ENCODE results near the gene RECK. TPM values are rescaled to one million over a fixed set of nuclear protein-coding genes. Genes with fewer than 3 reads are reported as not detected.

Gene RECK
- total RNA-seq, 1 experiment from 2014 or later, result 10.3 TPM

DNA sequence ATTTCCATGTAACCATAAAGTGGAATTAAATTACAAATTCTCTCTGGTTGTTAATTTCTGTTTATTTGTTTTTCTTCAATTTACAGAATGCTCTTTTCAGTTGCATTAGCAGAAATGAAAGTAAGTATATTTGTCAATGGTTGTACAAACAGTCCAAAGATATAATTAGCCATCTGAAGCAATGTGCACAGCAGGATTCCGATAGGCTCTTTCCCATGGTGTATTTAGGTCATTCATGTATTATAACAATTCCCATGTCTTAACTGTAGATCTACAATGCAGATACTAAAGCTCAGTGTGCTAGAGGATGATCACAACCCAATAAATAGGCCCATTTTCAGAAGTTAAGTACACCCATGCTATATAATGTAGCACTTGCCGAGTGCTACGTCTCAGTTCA lies 43.8 kb downstream of the RECK start:
- Histone ChIP-seq H4K8ac (replicated peaks; ENCODE audit: insufficient read length, low read depth, low read length) (no peak overlapping the region), H3K18ac (ENCODE audit: insufficient read length, low read depth, low read length) (no peak overlapping the region), H2BK12ac (ENCODE audit: insufficient read length, low read depth, low read length) (no peak overlapping the region), H2BK15ac (ENCODE audit: low read depth, low read length) (no peak overlapping the region), H3K79me1 (ENCODE audit: insufficient read depth, low read depth, low read length, poor library complexity, severe bottlenecking) (no peaks in the 10 kb centered on the region), H3K4me1 (ENCODE audit: insufficient read depth, low read length) (no peaks in the 10 kb centered on the region), H2AK5ac (ENCODE audit: insufficient read length, low read length) (no peak overlapping the region), H3K9ac (ENCODE audit: extremely low read depth, insufficient read length, low read length) (no peak overlapping the region), H3K14ac (ENCODE audit: insufficient read depth, low read length) (no peak overlapping the region), H2BK5ac (ENCODE audit: insufficient read length, low read length) (no peak overlapping the region), H3K23ac (ENCODE audit: insufficient read length, low read depth, low read length) (no peak overlapping the region), H2BK20ac (ENCODE audit: low read depth, low read length, poor library complexity, severe bottlenecking) (no peak overlapping the region), H3K56ac (ENCODE audit: insufficient read length, low read depth, low read length) (no peak overlapping the region), H3K4ac (ENCODE audit: low read depth, low read length) (no peak overlapping the region), H3K79me2 (ENCODE audit: insufficient read depth, low read length) (no peaks in the 10 kb centered on the region), H3K9me3 (ENCODE audit: control insufficient read depth, low read depth, low read length) (no peaks in the 10 kb centered on the region), H3T11ph (ENCODE audit: low read length) (no peak overlapping the region), H3K27me3 (ENCODE audit: insufficient read depth, low read length) (no peaks in the 10 kb centered on the region), H4K20me1 (ENCODE audit: control insufficient read depth, insufficient read depth, insufficient read length) (no peaks in the 10 kb centered on the region), H4K91ac (ENCODE audit: insufficient read length, low read depth, low read length) (no peak overlapping the region), H4K5ac (ENCODE audit: insufficient read length, low read depth, low read length) (no peak overlapping the region), H2BK120ac (ENCODE audit: low read depth, low read length, poor library complexity, severe bottlenecking) (no peak overlapping the region), H2AFZ (ENCODE audit: low read length) (no peak overlapping the region), H3K23me2 (ENCODE audit: insufficient read length, low read depth, low read length, poor library complexity, severe bottlenecking) (no peaks in the 10 kb centered on the region), H3K27ac (ENCODE audit: insufficient read length, low read depth, low read length) (no peak overlapping the region), H3K4me2 (ENCODE audit: insufficient read depth, insufficient read length, low read length) (no peak overlapping the region)
- Mint-ChIP-seq H3K27ac (no peak overlapping the region), H3K36me3 (ENCODE audit: insufficient read depth in 1 of 3, low read depth in 3 of 3) (peaks cover 3 to 9% (median 5%) of the 10 kb centered on the region in 3 experiments; a peak in 4 of 7 replicates), H3K9me3 (no peaks in the 10 kb centered on the region; a peak in 1 of 5 replicates), H3K4me3 (no peak overlapping the region), H3K27me3 (ENCODE audit: low read depth) (no peaks in the 10 kb centered on the region), H3K4me1 (no peaks in the 10 kb centered on the region)
- no CpG with 5 or more reads among the region's 3 CpGs for WGBS (ENCODE audit: extremely low coverage, insufficient read length, low lambda C conversion rate)
- DNase-seq, result no peak
- no peak for TF ChIP-seq CTCF (conservative IDR thresholded peaks at IDR 0.05)

Data from H9 (cell line).